Muscle layer of colon (tissue), 2 donors: ENCODE results near the gene TBC1D10A.
"Not testable (repeated sequence)": the region's sequence is repeated elsewhere in the genome, so short reads cannot be mapped to it uniquely, and the experiment has no call there.

Experiments used
- H3K27ac ChIP-seq: one replicate; pipeline ENCODE4 v1.7.0; 2013; ENCODE audit warnings: low read depth, mild to moderate bottlenecking, low read length, moderate library complexity
- H3K27me3 ChIP-seq, 2 donors: one replicate each; pipeline ENCODE4 v1.7.0; 2013; ENCODE audit warnings: low read length in 2 of 2, mild to moderate bottlenecking in 2 of 2; ENCODE audit not compliant: insufficient read depth in 2 of 2, control insufficient read depth in 1 of 2
- H3K36me3 ChIP-seq: one replicate; pipeline ENCODE4 v1.7.0; 2013; ENCODE audit warnings: mild to moderate bottlenecking, low read length; ENCODE audit not compliant: insufficient read depth
- H3K4me1 ChIP-seq: one replicate; pipeline ENCODE4 v1.7.0; 2013; ENCODE audit warnings: mild to moderate bottlenecking, low read length; ENCODE audit not compliant: insufficient read depth
- H3K4me3 ChIP-seq, 2 donors: one replicate each; pipeline ENCODE4 v1.7.0; 2013; ENCODE audit warnings: low read length in 2 of 2, low read depth in 1 of 2, mild to moderate bottlenecking in 1 of 2, moderate library complexity in 1 of 2
- H3K9ac ChIP-seq: one replicate; pipeline ENCODE4 v1.7.0; 2013; ENCODE audit warnings: low read length
- H3K9me3 ChIP-seq: one replicate; pipeline ENCODE4 v1.7.0; 2013; ENCODE audit warnings: mild to moderate bottlenecking, low read length
- donor health status: abdominal sarcoma.
- donor health status: Adenocarcinoma of cecum.

TBC1D10A gene

DNA sequence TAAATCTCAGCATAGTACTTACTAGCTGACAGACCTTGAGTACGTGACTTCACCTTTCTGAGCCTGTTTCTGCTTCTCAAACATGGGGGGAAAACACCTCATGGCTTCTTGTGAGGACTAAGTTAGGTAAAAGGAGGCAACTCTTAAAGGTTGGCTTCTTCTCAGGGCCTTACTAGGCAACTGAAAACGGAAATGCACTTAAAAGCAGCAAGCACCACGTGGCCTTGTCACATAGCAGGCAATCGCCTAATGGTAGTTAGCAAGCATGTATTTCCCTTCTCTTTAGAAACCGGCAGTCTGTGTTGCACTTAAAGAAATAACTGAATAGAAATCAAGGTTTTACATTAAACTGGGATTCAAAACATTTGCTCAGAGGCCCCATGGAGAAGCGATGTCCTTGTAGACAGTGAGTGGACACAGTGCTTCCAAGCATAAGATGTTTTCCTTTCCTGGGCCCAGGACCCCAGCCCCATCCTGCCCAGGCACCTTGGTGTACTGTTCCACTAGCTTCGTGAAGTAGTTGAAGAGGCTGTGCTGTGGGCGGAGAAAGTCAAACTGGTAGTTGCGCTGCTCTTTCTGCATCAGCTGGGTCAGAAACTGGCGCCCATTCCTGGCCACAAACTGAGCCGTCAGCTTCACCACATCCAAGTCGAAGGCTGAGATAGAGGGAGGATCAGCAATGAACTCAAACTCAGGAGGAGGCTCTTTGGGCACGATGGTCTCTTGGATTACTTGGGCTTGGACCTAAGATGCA lies 17.9 kb upstream of the TBC1D10A start:
- Histone ChIP-seq H3K36me3 (peaks cover 77% of the 10 kb centered on the region), H3K9me3 (no peaks in the 10 kb centered on the region), H3K27me3 (no peaks in the 10 kb centered on the region), H3K4me1 (no peaks in the 10 kb centered on the region), H3K4me3 (no peak overlapping the region), H3K9ac (no peak overlapping the region), H3K27ac (no peak overlapping the region)

DNA sequence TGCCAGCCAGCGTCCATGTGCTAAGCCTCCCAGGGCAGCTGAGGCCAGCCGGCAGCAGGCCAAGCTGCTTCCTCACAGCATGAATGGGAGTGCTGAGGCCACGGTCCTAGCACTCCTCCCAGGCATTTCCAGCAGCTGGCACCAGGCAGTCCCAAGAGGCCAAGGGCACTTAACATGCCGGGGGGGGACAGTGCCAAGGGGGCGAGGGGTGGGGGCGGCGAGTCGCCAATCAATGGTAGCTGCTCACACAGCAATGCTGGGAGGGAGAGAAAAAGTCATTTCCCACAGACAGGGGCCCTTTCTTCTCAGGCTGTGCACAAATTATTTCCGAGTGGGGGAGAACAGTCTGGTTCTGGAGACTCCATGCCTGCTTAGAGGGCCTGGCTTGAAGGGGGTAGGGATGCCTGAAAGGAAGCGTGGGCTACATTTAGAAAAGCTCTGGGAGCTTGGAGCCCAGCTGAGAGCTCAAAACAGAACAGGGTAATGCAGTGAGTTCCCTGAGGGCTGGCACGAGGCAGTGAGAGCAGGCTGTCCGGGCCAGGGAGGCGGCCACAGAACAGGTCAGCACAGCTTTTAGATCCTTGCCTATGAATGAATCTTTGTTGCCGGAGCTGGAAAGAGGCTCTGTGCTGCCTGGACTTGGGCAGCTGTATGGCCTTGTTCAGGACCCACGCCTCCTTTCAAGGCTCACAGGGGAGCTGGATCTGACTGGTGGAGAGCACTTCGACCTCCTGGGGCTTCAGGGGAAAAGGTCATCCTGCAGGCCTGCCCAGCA lies 14.4 kb upstream of the TBC1D10A start:
- Histone ChIP-seq H3K27me3 (no peaks in the 10 kb centered on the region), H3K4me3 (no peak overlapping the region), H3K27ac (no peak overlapping the region), H3K9me3 (no peaks in the 10 kb centered on the region), H3K9ac (no peak overlapping the region), H3K4me1 (no peaks in the 10 kb centered on the region), H3K36me3 (peaks cover 98% of the 10 kb centered on the region)

DNA sequence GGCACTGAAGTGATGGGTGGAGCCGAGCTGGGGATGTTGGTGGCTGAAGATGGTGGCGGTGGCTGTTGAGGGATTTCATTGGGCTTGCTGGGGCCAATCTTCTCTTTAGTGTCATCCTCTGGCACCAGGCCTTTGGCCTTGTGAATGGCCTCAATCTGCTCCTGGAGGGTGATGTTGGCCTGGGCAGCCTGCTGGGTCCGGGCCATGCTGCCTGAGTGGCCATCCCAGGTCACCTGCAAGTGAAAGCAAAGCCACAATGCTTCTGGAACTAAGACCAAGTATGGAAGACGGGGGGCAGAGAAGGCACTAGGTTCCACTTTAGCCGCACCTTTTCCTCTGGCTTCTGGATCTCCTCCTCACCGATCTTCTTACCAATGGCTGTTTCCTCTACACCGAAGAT lies 12.1 kb upstream of the TBC1D10A start:
- Histone ChIP-seq H3K27ac (no peak overlapping the region), H3K36me3 (peaks cover 98% of the 10 kb centered on the region), H3K4me1 (no peaks in the 10 kb centered on the region)

DNA sequence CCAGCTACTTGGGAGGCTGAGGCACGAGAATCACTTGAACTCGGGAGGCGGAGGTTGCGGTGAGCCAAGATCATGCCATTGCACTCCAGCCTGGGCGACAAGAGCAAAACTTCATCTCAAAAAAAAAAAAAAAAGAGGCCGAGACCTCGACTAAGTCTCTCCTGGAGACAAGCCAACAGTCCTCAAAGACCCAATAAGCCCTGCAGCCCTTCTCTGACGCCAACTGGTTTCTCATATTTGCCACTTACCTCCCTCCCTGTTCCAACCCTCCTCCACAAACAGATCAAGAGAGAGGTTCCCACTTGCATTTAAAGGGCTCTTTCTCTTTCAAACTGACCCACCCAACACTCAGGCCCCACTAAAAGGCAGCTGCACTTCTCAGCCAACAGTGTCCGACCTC lies 11.6 kb upstream of the TBC1D10A start:
- H3K4me3 ChIP-seq, H3K4me1 ChIP-seq, H3K27me3 ChIP-seq, H3K9ac ChIP-seq, H3K27ac ChIP-seq, H3K9me3 ChIP-seq: not testable (repeated sequence)
- peaks cover 98% of the 10 kb centered on the region for H3K36me3 ChIP-seq

More for the DNA sequence above, 12.1 kb upstream of the TBC1D10A start:
- Histone ChIP-seq H3K27me3 (no peaks in the 10 kb centered on the region), H3K9ac (no peak overlapping the region), H3K9me3 (no peaks in the 10 kb centered on the region), H3K4me3 (no peak overlapping the region)

DNA sequence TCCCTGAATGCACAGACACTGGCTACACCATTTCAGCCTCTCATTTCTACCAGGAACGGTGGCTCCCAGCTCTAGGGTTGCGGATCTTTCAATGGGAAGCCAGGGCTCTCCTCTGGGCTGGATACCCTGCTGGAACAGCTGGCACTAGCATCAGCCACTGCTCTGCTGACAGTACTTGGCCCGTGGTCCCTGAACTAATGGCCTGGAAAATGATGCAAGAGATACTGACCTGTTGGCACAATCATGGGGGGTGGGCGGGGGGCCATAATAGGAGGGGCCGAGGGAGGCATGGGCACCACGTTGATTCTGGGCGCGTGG lies 10.7 kb upstream of the TBC1D10A start:
- H3K9me3 ChIP-seq: no peaks in the 10 kb centered on the region
- no peaks in the 10 kb centered on the region for H3K4me1 ChIP-seq
- H3K9ac ChIP-seq: no peak overlapping the region
- H3K27ac ChIP-seq: no peak overlapping the region
- H3K4me3 ChIP-seq: no peak overlapping the region
- no peaks in the 10 kb centered on the region for H3K27me3 ChIP-seq
- peaks cover 98% of the 10 kb centered on the region for H3K36me3 ChIP-seq

DNA sequence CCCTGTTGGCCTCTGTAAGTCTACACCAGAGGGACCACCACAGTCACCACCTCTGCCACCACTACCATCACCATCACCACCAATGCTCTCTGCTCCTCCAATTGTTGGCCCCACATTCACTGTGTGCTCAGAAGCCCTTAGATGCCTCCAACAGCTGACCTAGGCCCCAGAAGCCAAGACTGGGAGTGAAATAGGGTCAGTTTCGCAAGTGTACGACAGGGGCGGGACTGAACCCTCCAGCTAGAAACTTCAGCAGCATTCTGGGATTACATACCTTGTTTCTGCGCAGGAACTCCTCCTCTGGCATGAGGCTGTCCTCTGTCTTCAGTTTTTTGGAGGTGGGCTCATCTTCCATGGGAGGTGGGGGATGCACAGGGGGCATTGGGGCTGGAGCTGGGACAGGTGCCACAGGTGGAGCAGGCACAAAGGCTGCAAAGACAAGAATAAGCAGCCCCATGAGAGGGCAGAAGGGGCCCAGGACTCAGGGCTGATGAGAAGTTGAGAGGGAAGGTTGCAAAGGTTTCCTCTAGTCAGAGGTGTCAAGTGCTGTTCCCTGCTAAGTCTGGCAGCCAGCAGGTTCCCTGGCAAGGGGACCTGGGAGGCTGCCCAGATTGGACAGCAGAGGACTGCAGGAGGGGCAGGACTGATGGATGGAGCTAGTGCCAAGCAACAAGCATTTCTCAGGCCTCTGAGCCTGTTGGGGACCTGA lies 10.2 kb upstream of the TBC1D10A start:
- H3K36me3 ChIP-seq: peaks cover 95% of the 10 kb centered on the region
- H3K27ac ChIP-seq: no peak overlapping the region
- no peaks in the 10 kb centered on the region for H3K4me1 ChIP-seq
- no peaks in the 10 kb centered on the region for H3K9me3 ChIP-seq
- H3K9ac ChIP-seq: no peak overlapping the region
- H3K4me3 ChIP-seq: no peak overlapping the region
- H3K27me3 ChIP-seq: no peaks in the 10 kb centered on the region

DNA sequence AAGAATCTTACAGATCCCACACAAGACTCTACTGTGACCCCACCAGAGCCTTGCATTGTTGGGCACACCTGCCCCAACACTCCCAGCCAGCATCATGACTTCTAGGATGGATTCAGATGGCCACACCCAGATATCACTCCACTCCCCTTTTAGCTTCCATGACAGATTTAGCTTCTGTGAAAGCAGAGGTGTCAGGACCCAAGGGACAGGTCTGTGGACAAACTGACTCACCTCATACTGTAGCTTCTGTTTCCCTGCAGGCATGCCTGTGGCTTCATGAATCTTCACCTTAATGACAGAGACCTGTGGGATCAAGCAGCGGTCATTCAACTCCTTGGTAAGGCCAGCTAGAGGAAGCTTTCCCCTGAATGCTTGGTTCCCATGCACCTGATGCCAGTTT lies 8.5 kb upstream of the TBC1D10A start:
- Histone ChIP-seq H3K36me3 (peaks cover 79% of the 10 kb centered on the region), H3K27ac (no peak overlapping the region), H3K9ac (no peak overlapping the region), H3K4me3 (no peak overlapping the region), H3K4me1 (no peaks in the 10 kb centered on the region), H3K27me3 (no peaks in the 10 kb centered on the region), H3K9me3 (no peaks in the 10 kb centered on the region)

DNA sequence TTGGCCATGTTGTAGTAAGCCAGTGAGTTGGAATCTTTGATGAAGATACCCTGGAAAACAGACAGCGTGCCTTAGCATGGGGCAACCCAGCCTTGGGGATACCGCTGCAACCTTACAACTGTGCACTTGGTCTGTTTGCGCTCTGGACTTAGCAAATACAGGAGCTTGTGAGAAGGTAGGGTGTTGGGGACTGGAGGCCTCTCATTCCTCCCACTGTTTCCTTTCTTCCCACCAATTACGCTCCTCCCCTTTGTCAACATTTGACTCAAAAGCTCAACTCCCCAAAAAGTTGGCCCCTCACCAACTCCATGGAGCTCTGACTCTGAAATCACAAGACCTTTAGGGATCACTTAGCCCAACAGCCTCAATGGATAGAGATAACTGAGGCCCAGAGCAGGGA lies 7.9 kb upstream of the TBC1D10A start:
- Histone ChIP-seq H3K9me3 (no peaks in the 10 kb centered on the region), H3K27ac (no peak overlapping the region), H3K4me1 (no peaks in the 10 kb centered on the region), H3K27me3 (no peaks in the 10 kb centered on the region), H3K9ac (no peak overlapping the region), H3K36me3 (peaks cover 74% of the 10 kb centered on the region), H3K4me3 (no peak overlapping the region)

DNA sequence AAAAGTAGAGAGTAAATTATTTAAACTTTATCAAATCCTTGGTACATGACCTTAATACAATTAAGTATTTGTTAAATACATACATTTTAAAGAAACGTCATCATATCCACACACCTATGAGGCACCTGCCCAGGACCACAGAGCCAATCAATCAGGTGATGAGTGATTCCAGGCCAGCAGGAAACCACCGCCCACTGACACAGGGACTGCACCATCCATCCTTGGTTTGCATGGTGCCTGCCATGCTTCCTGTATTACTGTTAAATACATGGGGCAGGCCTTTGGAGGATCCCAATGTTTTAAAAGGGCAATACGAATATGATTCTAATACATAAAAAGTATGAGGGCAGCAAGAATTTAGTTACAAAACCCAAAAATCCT lies 7.0 kb upstream of the TBC1D10A start:
- H3K4me1 ChIP-seq: no peaks in the 10 kb centered on the region
- peaks cover 64% of the 10 kb centered on the region for H3K36me3 ChIP-seq
- H3K27me3 ChIP-seq: no peaks in the 10 kb centered on the region
- H3K4me3 ChIP-seq: no peak overlapping the region
- H3K27ac ChIP-seq: no peak overlapping the region
- H3K9ac ChIP-seq: no peak overlapping the region
- H3K9me3 ChIP-seq: no peaks in the 10 kb centered on the region

DNA sequence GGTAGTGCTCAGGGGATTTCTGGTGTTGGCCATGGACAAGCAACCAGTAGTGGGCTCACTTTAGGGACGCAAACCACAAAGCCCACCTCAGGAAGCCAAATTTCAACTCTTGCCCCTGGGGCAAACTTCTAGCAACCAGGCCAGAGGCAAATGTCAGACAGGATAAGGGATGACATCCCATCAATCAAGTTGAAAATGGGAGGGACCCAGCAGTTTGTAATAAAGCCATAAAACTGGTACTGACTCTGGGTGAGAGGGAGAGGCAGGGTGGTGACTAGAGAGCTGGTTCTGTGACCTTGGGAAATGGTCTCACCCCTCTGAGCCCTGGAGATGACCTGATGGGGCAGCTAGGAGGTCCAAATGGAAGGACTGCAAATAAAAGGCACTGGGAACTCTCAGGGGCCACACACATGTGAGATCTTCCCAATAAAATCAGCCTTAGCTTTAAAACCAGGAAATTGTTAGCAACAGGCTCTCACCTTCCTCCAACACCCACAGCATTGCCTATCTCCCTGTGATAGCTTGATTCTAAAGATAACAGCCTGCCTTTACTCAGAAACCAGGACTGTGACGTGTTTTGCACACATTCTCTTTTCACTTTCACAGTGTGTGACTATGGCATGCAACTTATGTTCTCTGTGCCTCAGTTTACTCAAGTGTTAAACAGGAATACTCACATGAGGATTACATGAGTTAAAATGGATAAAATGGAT lies 6.4 kb upstream of the TBC1D10A start:
- Histone ChIP-seq H3K27me3 (no peaks in the 10 kb centered on the region), H3K4me1 (no peaks in the 10 kb centered on the region), H3K36me3 (peaks cover 59% of the 10 kb centered on the region), H3K27ac (no peak overlapping the region), H3K4me3 (no peak overlapping the region), H3K9ac (no peak overlapping the region), H3K9me3 (no peaks in the 10 kb centered on the region)

DNA sequence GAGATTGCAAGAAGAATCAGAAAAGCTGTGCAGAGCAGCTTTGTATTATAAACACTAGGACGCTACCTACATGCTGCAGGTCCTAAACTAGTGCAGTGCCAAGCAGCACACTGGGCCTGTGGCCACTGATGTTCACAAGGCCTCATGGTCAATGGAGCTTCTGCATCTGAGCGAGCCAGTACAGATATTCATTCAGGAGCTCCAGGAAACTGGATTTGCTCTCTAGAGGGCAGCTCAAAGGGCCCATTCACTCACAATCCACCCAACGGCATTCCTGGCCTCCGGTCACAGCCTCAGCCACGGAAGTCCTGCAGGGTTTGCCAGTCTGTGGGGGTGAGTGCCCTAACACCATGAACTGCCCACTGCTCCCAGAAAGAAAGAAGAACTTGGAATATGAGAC lies 5.8 kb upstream of the TBC1D10A start:
- Histone ChIP-seq H3K36me3 (peaks cover 54% of the 10 kb centered on the region), H3K9ac (no peak overlapping the region), H3K27me3 (no peaks in the 10 kb centered on the region)

More for the DNA sequence above, 5.8 kb upstream of the TBC1D10A start:
- H3K27ac ChIP-seq: no peak overlapping the region
- H3K4me3 ChIP-seq: no peak overlapping the region
- peaks cover under 1% of the 10 kb centered on the region for H3K4me1 ChIP-seq
- no peaks in the 10 kb centered on the region for H3K9me3 ChIP-seq
